GM20000 (cell line): ENCODE results near the gene PBRM1.
"Not testable (repeated sequence)": the region's sequence is repeated elsewhere in the genome, so short reads cannot be mapped to it uniquely, and the experiment has no call there.

Experiments used
- DNase-seq: peaks from one replicate; pipeline ENCODE4 v3.0.0; 2012; ENCODE audit warnings: low spot score
- TF ChIP-seq, protein P1 (sequence below): IDR thresholded peaks from 2 replicates; pipeline ENCODE4 v1.5.1; 2012; ENCODE audit warnings: mild to moderate bottlenecking, control low read depth; ENCODE audit errors: extremely low read depth, missing control alignments

Gene PBRM1

GRCh38 chr3:52529376-52530333 is 156.1 kb downstream of the PBRM1 start:
- DNase-seq = no peak
- TF ChIP-seq, protein P1, sequence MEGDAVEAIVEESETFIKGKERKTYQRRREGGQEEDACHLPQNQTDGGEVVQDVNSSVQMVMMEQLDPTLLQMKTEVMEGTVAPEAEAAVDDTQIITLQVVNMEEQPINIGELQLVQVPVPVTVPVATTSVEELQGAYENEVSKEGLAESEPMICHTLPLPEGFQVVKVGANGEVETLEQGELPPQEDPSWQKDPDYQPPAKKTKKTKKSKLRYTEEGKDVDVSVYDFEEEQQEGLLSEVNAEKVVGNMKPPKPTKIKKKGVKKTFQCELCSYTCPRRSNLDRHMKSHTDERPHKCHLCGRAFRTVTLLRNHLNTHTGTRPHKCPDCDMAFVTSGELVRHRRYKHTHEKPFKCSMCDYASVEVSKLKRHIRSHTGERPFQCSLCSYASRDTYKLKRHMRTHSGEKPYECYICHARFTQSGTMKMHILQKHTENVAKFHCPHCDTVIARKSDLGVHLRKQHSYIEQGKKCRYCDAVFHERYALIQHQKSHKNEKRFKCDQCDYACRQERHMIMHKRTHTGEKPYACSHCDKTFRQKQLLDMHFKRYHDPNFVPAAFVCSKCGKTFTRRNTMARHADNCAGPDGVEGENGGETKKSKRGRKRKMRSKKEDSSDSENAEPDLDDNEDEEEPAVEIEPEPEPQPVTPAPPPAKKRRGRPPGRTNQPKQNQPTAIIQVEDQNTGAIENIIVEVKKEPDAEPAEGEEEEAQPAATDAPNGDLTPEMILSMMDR = no peak

DNA sequence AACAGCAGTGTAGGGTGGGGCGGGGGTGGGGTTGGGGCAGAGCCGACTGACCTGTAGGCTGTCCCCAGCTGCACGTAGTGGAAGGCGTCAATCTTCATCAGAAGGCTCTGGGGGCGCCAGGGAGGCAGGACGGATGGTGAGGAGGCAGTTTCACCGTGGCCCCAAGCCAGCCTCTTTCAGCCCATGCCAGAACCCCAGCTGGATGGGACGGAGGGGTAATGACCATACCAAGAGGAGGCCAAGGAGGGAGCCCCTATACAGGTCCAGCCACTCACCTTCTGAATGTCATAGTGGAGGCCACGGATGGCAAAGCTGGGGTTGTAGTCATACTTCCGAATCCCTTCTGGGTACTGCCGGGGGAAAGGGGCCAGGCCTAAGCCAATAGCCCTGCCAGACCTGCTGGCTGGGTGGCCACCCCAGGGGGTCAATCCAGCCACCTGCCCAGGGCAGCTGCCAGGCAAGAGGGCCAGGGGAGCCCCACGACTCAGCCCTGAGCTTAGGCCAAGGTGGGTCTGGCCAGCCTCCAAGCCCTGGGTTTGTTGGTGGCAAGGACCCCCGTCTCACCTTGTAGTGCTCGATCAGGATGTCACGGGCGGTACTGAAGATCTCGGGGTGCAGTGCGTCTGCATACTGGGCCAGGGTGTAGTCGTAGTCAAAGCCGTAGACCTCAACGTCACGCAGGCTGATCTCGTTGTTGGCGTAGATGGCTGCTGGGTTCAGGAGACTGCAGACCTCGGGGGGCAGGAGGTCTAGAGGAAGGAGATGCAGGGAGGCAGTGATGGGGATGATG is 156.9 kb downstream of the PBRM1 start:
- TF ChIP-seq, protein P1 = no peak
- no peak for DNase-seq

GRCh38 chr3:52527732-52528585 is 157.8 kb downstream of the PBRM1 start:
- no peak for DNase-seq
- TF ChIP-seq, protein P1 = no peak

GRCh38 chr3:52527039-52527731 is 158.5 kb downstream of the PBRM1 start:
- TF ChIP-seq, protein P1 = no peak
- no peak for DNase-seq

DNA sequence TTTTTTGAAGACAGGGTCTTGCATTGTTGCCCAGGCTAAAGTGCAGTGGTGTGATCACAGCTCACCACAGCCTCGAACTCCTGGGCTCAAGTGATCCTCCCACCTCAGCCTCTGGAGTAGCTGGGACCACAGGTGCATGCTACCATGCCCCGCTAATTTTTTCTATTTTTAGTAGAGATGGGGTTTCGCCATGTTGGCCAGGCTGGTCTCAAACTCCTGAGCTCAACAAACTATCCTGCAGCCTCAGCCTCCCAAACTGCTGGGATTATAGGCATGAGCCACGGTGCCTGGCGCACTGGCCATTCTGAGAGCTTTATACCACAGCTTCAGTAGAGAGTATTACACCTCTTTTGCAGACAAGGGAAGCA is 159.1 kb downstream of the PBRM1 start:
- not testable (repeated sequence) for DNase-seq

DNA sequence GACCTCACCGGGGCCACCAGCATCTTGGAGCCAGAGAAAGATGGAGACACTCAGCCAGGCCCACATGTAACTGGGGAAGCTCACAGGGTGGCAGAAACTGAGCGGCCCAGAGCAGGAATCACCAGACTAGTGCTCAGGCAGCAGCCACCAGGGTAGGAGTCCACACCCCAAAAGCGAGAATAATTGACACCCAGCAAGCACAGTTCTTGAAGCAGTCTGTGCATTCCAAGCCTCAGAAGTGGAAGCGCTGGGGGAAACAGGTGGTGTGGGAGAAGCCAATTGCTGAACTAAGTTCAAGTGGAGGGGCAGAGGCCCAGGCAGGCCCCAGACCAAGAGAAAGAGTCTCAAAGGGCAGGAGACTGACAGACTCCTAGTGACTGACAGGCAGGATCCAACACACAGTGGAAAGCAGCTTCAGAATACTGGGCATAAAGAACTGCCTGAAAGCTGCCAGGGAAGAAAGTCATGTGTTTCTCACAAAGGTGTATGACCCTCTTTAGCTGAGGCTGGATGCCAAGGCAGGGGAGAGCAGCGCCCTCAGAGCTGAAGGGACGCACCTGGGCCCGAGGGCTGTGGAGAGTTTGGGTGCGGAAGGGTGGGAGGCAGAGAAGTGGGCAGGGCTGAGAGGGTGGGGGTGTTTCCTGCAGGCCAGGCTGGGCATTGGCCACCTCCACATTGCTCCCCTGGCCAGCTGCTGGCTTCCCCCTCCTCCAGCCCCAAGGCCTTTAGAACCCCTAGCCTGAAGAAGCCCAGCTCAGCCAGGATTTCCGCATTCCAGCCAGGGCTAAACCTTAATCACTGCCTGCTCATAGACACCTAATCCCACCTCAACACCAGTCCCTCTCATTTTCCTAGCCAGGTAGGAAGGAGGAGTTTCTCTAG is 159.8 kb downstream of the PBRM1 start:
- DNase-seq = no peak
- TF ChIP-seq, protein P1 = no peak
